ENCODE results near the gene KAZN.

KAZN gene

GRCh38 chr1:14822493-14822892, 224.0 kb downstream of the KAZN start:
- FAIRE-seq: no peak
- TF ChIP-seq CTCF (IDR thresholded peaks at IDR 0.05; ENCODE audit: insufficient read depth, missing control alignments): no peak
- DNase-seq (ENCODE audit: insufficient read length, low spot score): no peak

- DNase-seq (ENCODE audit: insufficient read length, low spot score) (no peak), FAIRE-seq (no peak)
- no peak for TF ChIP-seq CTCF (IDR thresholded peaks at IDR 0.05; ENCODE audit: insufficient read depth, missing control alignments)
Observed at GRCh38 chr1:14822996-14823395, 224.5 kb downstream of the KAZN start.

GRCh38 chr1:14824314-14824915, 225.9 kb downstream of the KAZN start:
- no peak for TF ChIP-seq CTCF (IDR thresholded peaks at IDR 0.05; ENCODE audit: insufficient read depth, missing control alignments)
- no peak for DNase-seq (ENCODE audit: insufficient read length, low spot score)
- FAIRE-seq: no peak

- no peak for TF ChIP-seq CTCF (IDR thresholded peaks at IDR 0.05; ENCODE audit: insufficient read depth, missing control alignments)
- DNase-seq (ENCODE audit: insufficient read length, low spot score): no peak
- FAIRE-seq: no peak
Observed at GRCh38 chr1:14825396-14825795, 226.9 kb downstream of the KAZN start.

GRCh38 chr1:14826172-14826636, 227.7 kb downstream of the KAZN start:
- DNase-seq (ENCODE audit: insufficient read length, low spot score) (no peak), FAIRE-seq (no peak)
- TF ChIP-seq CTCF (IDR thresholded peaks at IDR 0.05; ENCODE audit: insufficient read depth, missing control alignments): no peak

GRCh38 chr1:14826731-14827326, 228.3 kb downstream of the KAZN start:
- no peak for DNase-seq (ENCODE audit: insufficient read length, low spot score)
- FAIRE-seq: no peak
- no peak for TF ChIP-seq CTCF (IDR thresholded peaks at IDR 0.05; ENCODE audit: insufficient read depth, missing control alignments)

GRCh38 chr1:14827870-14828269, 229.4 kb downstream of the KAZN start:
- no peak for FAIRE-seq
- DNase-seq (ENCODE audit: insufficient read length, low spot score): no peak
- TF ChIP-seq CTCF (IDR thresholded peaks at IDR 0.05; ENCODE audit: insufficient read depth, missing control alignments): no peak
